GM12878 (cell line): Measurements from ENCODE around the gene SELENOV. TPM values are rescaled to one million over a fixed set of nuclear protein-coding genes. Genes with fewer than 3 reads are reported as not detected.

ENCODE experiments used
- CHD2 ChIP-seq: IDR thresholded peaks from 2 replicates; pipeline ENCODE4 v1.6.1; 2011; ENCODE audit warnings: low read depth, low read length, improper control_type of control experiment, borderline replicate concordance
- CHD4 ChIP-seq: fragments of 200-600 bp; sonication (generic); IDR thresholded peaks from 2 replicates; pipeline ENCODE4 v1.6.1; 2016; ENCODE audit warnings: mild to moderate bottlenecking
- DPF2 ChIP-seq: fragments of 450-650 bp; IDR thresholded peaks from 2 replicates; pipeline ENCODE4 v1.6.1; 2017; ENCODE audit warnings: mild to moderate bottlenecking
- EED ChIP-seq: sonication (generic); IDR thresholded peaks from 2 replicates; pipeline ENCODE4 v1.6.1; 2016; ENCODE audit warnings: antibody characterized with exemption, low read depth
- JUNB ChIP-seq: IDR thresholded peaks from 2 replicates; pipeline ENCODE4 v1.6.1; 2016; ENCODE audit warnings: antibody characterized with exemption, mild to moderate bottlenecking
- NFIC ChIP-seq: IDR thresholded peaks from 2 replicates; pipeline ENCODE4 v1.6.1; 2012; ENCODE audit warnings: low read depth, mild to moderate bottlenecking, inconsistent platforms, low read length, moderate library complexity
- NR2C2 ChIP-seq: IDR thresholded peaks from 2 replicates; pipeline ENCODE4 v1.6.1; 2011; ENCODE audit warnings: borderline replicate concordance, low read depth; ENCODE audit not compliant: control insufficient read depth, insufficient read length
- NRF1 ChIP-seq: conservative IDR thresholded peaks from 2 replicates; pipeline ENCODE4 v1.6.1; 2011; ENCODE audit warnings: mild to moderate bottlenecking, low read depth, low read length, improper control_type of control experiment
- PKNOX1 ChIP-seq: fragments of 450-650 bp; IDR thresholded peaks from 2 replicates; pipeline ENCODE4 v1.6.1; 2016; ENCODE audit warnings: mild to moderate bottlenecking
- PML ChIP-seq: IDR thresholded peaks from 2 replicates; pipeline ENCODE4 v1.6.1; 2012; ENCODE audit warnings: low read length, inconsistent platforms
- RB1 ChIP-seq: fragments of 450-650 bp; formaldehyde crosslinking; IDR thresholded peaks from 2 replicates; pipeline ENCODE4 v1.6.1; 2017; ENCODE audit warnings: mild to moderate bottlenecking, borderline replicate concordance
- SIN3A ChIP-seq: IDR thresholded peaks from 2 replicates; pipeline ENCODE4 v1.6.1; 2012; ENCODE audit warnings: low read depth, low read length, improper control_type of control experiment
- STAT1 ChIP-seq: fragments of 450-650 bp; conservative IDR thresholded peaks from 2 replicates; pipeline ENCODE4 v1.6.1; 2014; ENCODE audit warnings: antibody characterized with exemption, mild to moderate bottlenecking
- SUPT20H ChIP-seq: IDR thresholded peaks from 2 replicates; pipeline ENCODE4 v1.6.1; 2011; ENCODE audit warnings: low read depth, mild to moderate bottlenecking, low read length, moderate library complexity, borderline replicate concordance; ENCODE audit not compliant: control insufficient read depth
- TAF1 ChIP-seq: IDR thresholded peaks from 2 replicates; pipeline ENCODE4 v1.6.1; 2011; ENCODE audit warnings: mild to moderate bottlenecking, low read depth, low read length, borderline replicate concordance
- TCF12 ChIP-seq: IDR thresholded peaks from 2 replicates; pipeline ENCODE4 v1.6.1; 2011; ENCODE audit warnings: low read depth, mild to moderate bottlenecking, low read length
- ZBED1 ChIP-seq: IDR thresholded peaks from 2 replicates; pipeline ENCODE4 v1.6.1; 2016; ENCODE audit warnings: borderline replicate concordance
- ZBTB33 ChIP-seq: fragments of 450-650 bp; IDR thresholded peaks from 2 replicates; pipeline ENCODE4 v1.6.1; 2017; ENCODE audit warnings: mild to moderate bottlenecking
- polyA plus RNA-seq, 11 experiments: library from polyadenylated mRNA; depleted of rRNA in 4 of 11; unstranded in 6 of 11; stranded (reverse) in 5 of 11; fragments of >200 nt; fragmentation: Nextera tagmentation in 4 of 11; fragmentation: Illumina TruSeq in 1 of 11; extraction: Ambion mirVana in 4 of 11; extraction: Trizol in 1 of 11; gene quantifications; 1 replicate in 1 of 11; 2 replicates in 10 of 11; pipeline versions ENCODE4 v1.2.1 to v1.2.3, GENCODE V29; 2011 to 2016; ENCODE audit warnings: inconsistent platforms in 2 of 11, missing spikeins in 2 of 11, low read depth in 1 of 11
- total RNA-seq, 4 experiments: library from RNA; depleted of rRNA in 3 of 4; stranded (reverse); fragments of >200 nt in 3 of 4; fragmentation: Illumina TruSeq in 1 of 4; extraction: Trizol in 1 of 4; gene quantifications; 2 replicates each; pipeline versions ENCODE4 v1.2.1 to v1.2.3, GENCODE V29; 2013 to 2021
- TF ChIP-seq, protein P1 (sequence below): IDR thresholded peaks from 2 replicates; pipeline ENCODE4 v1.6.1; 2012; ENCODE audit warnings: mild to moderate bottlenecking, low read depth, low read length
- TF ChIP-seq, protein P2 (sequence below): fragments of 450-650 bp; IDR thresholded peaks from 2 replicates; pipeline ENCODE4 v1.6.1; 2016; ENCODE audit warnings: mild to moderate bottlenecking, moderate library complexity, borderline replicate concordance

The SELENOV gene
- total and polyA plus RNA-seq, 10 of the 15 experiments (the other 5 are each of a cell fraction or from before 2014, with no cell fraction given): not detected

GRCh38 chr19:39480337-39481228 lies 34.4 kb upstream of the SELENOV start, which contains the start of gene TIMM50 (continued):
- TF ChIP-seq PKNOX1: no peak
- peak; percentile 55 for TF ChIP-seq DPF2
- no peak for TF ChIP-seq ZBTB33
- no peak for TF ChIP-seq ZBED1
- peak; percentile 94 for TF ChIP-seq TAF1
- no peak for TF ChIP-seq SIN3A
- TF ChIP-seq TCF12: no peak
- peak; percentile 73; the same call in 1 of the 2 replicates for TF ChIP-seq RB1
- TF ChIP-seq PML: 0 out of 2 replicates have a peak, but pooled peaks have one; percentile 58
- no peak for TF ChIP-seq EED
- no peak for TF ChIP-seq NFIC
- TF ChIP-seq JUNB: no peak
- TF ChIP-seq, protein P1, sequence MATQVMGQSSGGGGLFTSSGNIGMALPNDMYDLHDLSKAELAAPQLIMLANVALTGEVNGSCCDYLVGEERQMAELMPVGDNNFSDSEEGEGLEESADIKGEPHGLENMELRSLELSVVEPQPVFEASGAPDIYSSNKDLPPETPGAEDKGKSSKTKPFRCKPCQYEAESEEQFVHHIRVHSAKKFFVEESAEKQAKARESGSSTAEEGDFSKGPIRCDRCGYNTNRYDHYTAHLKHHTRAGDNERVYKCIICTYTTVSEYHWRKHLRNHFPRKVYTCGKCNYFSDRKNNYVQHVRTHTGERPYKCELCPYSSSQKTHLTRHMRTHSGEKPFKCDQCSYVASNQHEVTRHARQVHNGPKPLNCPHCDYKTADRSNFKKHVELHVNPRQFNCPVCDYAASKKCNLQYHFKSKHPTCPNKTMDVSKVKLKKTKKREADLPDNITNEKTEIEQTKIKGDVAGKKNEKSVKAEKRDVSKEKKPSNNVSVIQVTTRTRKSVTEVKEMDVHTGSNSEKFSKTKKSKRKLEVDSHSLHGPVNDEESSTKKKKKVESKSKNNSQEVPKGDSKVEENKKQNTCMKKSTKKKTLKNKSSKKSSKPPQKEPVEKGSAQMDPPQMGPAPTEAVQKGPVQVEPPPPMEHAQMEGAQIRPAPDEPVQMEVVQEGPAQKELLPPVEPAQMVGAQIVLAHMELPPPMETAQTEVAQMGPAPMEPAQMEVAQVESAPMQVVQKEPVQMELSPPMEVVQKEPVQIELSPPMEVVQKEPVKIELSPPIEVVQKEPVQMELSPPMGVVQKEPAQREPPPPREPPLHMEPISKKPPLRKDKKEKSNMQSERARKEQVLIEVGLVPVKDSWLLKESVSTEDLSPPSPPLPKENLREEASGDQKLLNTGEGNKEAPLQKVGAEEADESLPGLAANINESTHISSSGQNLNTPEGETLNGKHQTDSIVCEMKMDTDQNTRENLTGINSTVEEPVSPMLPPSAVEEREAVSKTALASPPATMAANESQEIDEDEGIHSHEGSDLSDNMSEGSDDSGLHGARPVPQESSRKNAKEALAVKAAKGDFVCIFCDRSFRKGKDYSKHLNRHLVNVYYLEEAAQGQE: no peak
- TF ChIP-seq, protein P2, sequence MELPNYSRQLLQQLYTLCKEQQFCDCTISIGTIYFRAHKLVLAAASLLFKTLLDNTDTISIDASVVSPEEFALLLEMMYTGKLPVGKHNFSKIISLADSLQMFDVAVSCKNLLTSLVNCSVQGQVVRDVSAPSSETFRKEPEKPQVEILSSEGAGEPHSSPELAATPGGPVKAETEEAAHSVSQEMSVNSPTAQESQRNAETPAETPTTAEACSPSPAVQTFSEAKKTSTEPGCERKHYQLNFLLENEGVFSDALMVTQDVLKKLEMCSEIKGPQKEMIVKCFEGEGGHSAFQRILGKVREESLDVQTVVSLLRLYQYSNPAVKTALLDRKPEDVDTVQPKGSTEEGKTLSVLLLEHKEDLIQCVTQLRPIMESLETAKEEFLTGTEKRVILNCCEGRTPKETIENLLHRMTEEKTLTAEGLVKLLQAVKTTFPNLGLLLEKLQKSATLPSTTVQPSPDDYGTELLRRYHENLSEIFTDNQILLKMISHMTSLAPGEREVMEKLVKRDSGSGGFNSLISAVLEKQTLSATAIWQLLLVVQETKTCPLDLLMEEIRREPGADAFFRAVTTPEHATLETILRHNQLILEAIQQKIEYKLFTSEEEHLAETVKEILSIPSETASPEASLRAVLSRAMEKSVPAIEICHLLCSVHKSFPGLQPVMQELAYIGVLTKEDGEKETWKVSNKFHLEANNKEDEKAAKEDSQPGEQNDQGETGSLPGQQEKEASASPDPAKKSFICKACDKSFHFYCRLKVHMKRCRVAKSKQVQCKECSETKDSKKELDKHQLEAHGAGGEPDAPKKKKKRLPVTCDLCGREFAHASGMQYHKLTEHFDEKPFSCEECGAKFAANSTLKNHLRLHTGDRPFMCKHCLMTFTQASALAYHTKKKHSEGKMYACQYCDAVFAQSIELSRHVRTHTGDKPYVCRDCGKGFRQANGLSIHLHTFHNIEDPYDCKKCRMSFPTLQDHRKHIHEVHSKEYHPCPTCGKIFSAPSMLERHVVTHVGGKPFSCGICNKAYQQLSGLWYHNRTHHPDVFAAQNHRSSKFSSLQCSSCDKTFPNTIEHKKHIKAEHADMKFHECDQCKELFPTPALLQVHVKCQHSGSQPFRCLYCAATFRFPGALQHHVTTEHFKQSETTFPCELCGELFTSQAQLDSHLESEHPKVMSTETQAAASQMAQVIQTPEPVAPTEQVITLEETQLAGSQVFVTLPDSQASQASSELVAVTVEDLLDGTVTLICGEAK: no peak; the same call in 1 of the 2 replicates
- no peak for TF ChIP-seq CHD4
- TF ChIP-seq NR2C2: no peak
- 0 out of 2 replicates have a peak, but pooled peaks have one; percentile 22 for TF ChIP-seq STAT1
- TF ChIP-seq SUPT20H: no peak
- TF ChIP-seq NRF1: no peak
- peak; percentile 83 for TF ChIP-seq CHD2
